Osteoblast (primary cell): ENCODE results near the gene PLEKHH1. TPM values are rescaled to one million over a fixed set of nuclear protein-coding genes. Genes with fewer than 3 reads are reported as not detected.

Source experiments
- DNase-seq: peaks from one replicate; pipeline ENCODE4 v3.0.0; 2011; ENCODE audit warnings: low spot score, mixed read lengths; ENCODE audit not compliant: insufficient read length; ENCODE audit errors: missing footprints
- H2AFZ ChIP-seq: 2 replicates; pipeline ENCODE4 v1.6.0; 2011; ENCODE audit warnings: mild to moderate bottlenecking, low read length
- H3K27ac ChIP-seq: 2 replicates; pipeline ENCODE4 v1.5.1; 2011; ENCODE audit warnings: mild to moderate bottlenecking, low read depth, low read length, moderate library complexity
- H3K27me3 ChIP-seq: 2 replicates; pipeline ENCODE4 v1.6.0; 2012; ENCODE audit warnings: mild to moderate bottlenecking, control low read depth, inconsistent platforms, low read length, moderate library complexity; ENCODE audit not compliant: insufficient read depth
- H3K36me3 ChIP-seq: 2 replicates; pipeline ENCODE4 v1.5.1; 2011; ENCODE audit warnings: mild to moderate bottlenecking, low read length, control low read depth, moderate library complexity; ENCODE audit not compliant: insufficient read depth
- H3K4me1 ChIP-seq: 2 replicates; pipeline ENCODE4 v1.5.1; 2011; ENCODE audit warnings: mild to moderate bottlenecking, low read length, control low read depth, moderate library complexity; ENCODE audit not compliant: insufficient read depth
- H3K4me2 ChIP-seq: 2 replicates; pipeline ENCODE4 v1.6.0; 2011; ENCODE audit warnings: mild to moderate bottlenecking, low read length; ENCODE audit not compliant: insufficient read depth
- H3K4me3 ChIP-seq: fragments of 200-600 bp; sonication (generic); 3 replicates; pipeline ENCODE4 v1.5.1; 2012; ENCODE audit warnings: mild to moderate bottlenecking, low read length, inconsistent platforms; ENCODE audit not compliant: insufficient read depth
- H3K79me2 ChIP-seq: 2 replicates; pipeline ENCODE4 v1.6.0; 2012; ENCODE audit warnings: mild to moderate bottlenecking, low read length, control low read depth, inconsistent platforms; ENCODE audit not compliant: insufficient read depth
- H3K9me3 ChIP-seq: 2 replicates; pipeline ENCODE4 v1.5.1; 2011; ENCODE audit warnings: low read depth, low read length, control low read depth
- H4K20me1 ChIP-seq: 2 replicates; pipeline ENCODE4 v1.6.0; 2012; ENCODE audit warnings: mild to moderate bottlenecking, low read length, control low read depth; ENCODE audit not compliant: insufficient read depth
- CTCF ChIP-seq: IDR thresholded peaks from 2 replicates; pipeline ENCODE4 v1.5.1; 2011; ENCODE audit warnings: mild to moderate bottlenecking, low read depth, low read length, moderate library complexity; ENCODE audit errors: extremely low read depth
- total RNA-seq: library from RNA; depleted of rRNA; stranded (reverse); fragments of >200 nt; gene quantifications from 2 replicates; pipeline ENCODE4 v1.2.3, GENCODE V29; 2012

PLEKHH1 gene
- total RNA-seq, 1 donor: 1.1 TPM

DNA sequence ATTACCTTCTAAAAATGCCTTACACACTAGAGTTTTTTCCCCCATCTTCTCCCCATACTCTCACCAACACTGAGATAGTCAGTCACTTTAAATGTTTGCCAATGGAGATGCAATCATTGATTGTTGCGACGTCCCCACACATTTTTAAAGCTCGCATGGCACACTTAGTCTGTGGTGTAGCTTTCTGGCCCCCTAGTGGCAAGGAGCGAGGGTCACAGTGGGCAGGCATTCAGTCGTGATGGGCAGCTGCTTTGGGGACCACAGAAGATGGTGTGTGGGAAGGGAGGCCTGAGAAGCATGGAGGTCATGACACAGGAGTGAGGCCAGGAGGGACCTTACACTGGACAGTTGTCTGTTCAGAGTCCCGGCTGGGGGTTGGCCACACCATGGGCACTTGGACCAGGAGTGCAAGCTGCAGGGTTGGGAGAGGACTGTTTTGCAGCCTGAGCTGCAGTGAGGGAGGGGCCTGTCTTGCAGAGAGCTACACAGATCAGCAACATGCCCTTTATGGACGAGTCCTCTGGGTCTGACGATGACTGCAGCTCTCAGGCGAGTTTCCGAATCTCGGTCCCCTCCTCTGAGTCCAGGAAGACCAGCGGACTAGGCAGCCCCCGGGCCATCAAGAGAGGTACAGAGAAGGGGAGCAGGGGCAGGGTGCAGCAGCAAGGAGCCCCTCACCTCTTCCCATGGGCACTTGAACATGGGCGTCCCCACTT lies 38.3 kb downstream of the PLEKHH1 start:
- H4K20me1 ChIP-seq: no peaks in the 10 kb centered on the region
- peaks cover 3% of the 10 kb centered on the region for H3K4me1 ChIP-seq
- peak; percentile 96 for DNase-seq
- peak; percentile 93 for TF ChIP-seq CTCF
- H3K27me3 ChIP-seq: no peaks in the 10 kb centered on the region
- no peak overlapping the region for H3K4me2 ChIP-seq
- H3K36me3 ChIP-seq: no peaks in the 10 kb centered on the region
- no peaks in the 10 kb centered on the region for H3K79me2 ChIP-seq
- no peak overlapping the region for H2AFZ ChIP-seq
- H3K4me3 ChIP-seq: no peak overlapping the region
- no peak overlapping the region for H3K27ac ChIP-seq
- H3K9me3 ChIP-seq: no peaks in the 10 kb centered on the region

GRCh38 chr14:67571991-67572323 lies 38.9 kb downstream of the PLEKHH1 start:
- H2AFZ ChIP-seq: no peak overlapping the region
- H3K4me3 ChIP-seq: no peak overlapping the region
- no peak for TF ChIP-seq CTCF
- no peaks in the 10 kb centered on the region for H3K36me3 ChIP-seq
- no peak for DNase-seq
- no peaks in the 10 kb centered on the region for H3K27me3 ChIP-seq
- peaks cover under 1% of the 10 kb centered on the region for H3K4me1 ChIP-seq
- no peak overlapping the region for H3K27ac ChIP-seq
- H3K4me2 ChIP-seq: no peak overlapping the region
- no peaks in the 10 kb centered on the region for H4K20me1 ChIP-seq
- no peaks in the 10 kb centered on the region for H3K9me3 ChIP-seq
- no peaks in the 10 kb centered on the region for H3K79me2 ChIP-seq

DNA sequence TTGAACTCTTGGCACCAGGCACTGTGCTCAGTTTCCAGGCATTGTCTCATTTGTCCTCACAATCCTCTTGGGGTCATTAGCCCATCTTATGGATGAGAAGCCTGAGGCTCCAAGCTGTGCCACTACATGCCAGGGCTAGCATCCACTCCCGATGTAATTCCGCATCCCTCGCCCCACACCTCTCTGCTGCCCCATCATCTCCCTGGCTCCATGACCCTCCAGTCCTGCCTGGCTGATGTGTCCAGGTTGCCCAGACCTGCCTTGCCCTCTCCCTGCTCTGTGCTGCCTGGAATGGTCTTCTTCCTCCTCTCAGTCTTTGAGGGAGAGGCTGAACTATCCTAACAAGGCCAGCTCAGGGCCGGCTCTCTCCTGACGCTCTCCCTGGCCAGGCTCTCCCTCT lies 39.5 kb downstream of the PLEKHH1 start:
- Histone ChIP-seq H3K9me3 (no peaks in the 10 kb centered on the region), H3K4me1 (no peaks in the 10 kb centered on the region), H3K36me3 (no peaks in the 10 kb centered on the region), H3K4me2 (no peak overlapping the region), H2AFZ (no peak overlapping the region), H3K27me3 (no peaks in the 10 kb centered on the region), H3K4me3 (no peak overlapping the region), H3K79me2 (no peaks in the 10 kb centered on the region), H3K27ac (no peak overlapping the region), H4K20me1 (no peaks in the 10 kb centered on the region)
- no peak for DNase-seq
- no peak for TF ChIP-seq CTCF

GRCh38 chr14:67573228-67574010 lies 40.3 kb downstream of the PLEKHH1 start:
- Histone ChIP-seq H3K27me3 (no peaks in the 10 kb centered on the region), H3K79me2 (no peaks in the 10 kb centered on the region), H3K9me3 (no peaks in the 10 kb centered on the region), H3K27ac (no peak overlapping the region), H3K4me2 (no peak overlapping the region), H4K20me1 (no peaks in the 10 kb centered on the region), H2AFZ (no peak overlapping the region), H3K36me3 (no peaks in the 10 kb centered on the region), H3K4me3 (no peak overlapping the region), H3K4me1 (no peaks in the 10 kb centered on the region)
- no peak for DNase-seq
- no peak for TF ChIP-seq CTCF
